Forelimb muscle (tissue), 1 donor: ENCODE results near the gene C22orf39. TPM values are rescaled to one million over a fixed set of nuclear protein-coding genes. Genes with fewer than 3 reads are reported as not detected.
"Not testable (repeated sequence)": the region's sequence is repeated elsewhere in the genome, so short reads cannot be mapped to it uniquely, and the experiment has no call there.

Source experiments
- DNase-seq: peaks from one replicate; pipeline ENCODE4 v3.0.0-alpha.2; 2013; ENCODE audit warnings: low read depth
- polyA plus RNA-seq: library from polyadenylated mRNA; unstranded; fragments of 120-200 nt; gene quantifications from one replicate; pipeline ENCODE4 v1.2.1, GENCODE V29; 2013; ENCODE audit not compliant: insufficient read length

C22orf39 gene
- polyA plus RNA-seq, 1 donor, result 31.4 TPM

- DNase-seq, result no peak
These were observed 6.6 kb upstream of the C22orf39 start for GRCh38 chr22:19454156-19454555.

- no peak for DNase-seq
These were observed 6.2 kb upstream of the C22orf39 start for GRCh38 chr22:19453718-19454117.

GRCh38 chr22:19451570-19451969 is 4.1 kb upstream of the C22orf39 start:
- no peak for DNase-seq

GRCh38 chr22:19450363-19451175 is 3.1 kb upstream of the C22orf39 start:
- no peak for DNase-seq

GRCh38 chr22:19449422-19449767 is 1.9 kb upstream of the C22orf39 start:
- no peak for DNase-seq

GRCh38 chr22:19448739-19449421 is 1.4 kb upstream of the C22orf39 start:
- DNase-seq, result no peak

- no peak for DNase-seq
These were observed 631 bp upstream of the C22orf39 start for GRCh38 chr22:19448076-19448607.

GRCh38 chr22:19446603-19447329 is 745 bp downstream of the C22orf39 start:
- DNase-seq, result no peak

- DNase-seq, result not testable (repeated sequence)
These were observed 2.1 kb downstream of the C22orf39 start for GRCh38 chr22:19445279-19445982.

- no peak for DNase-seq
These were observed 3.8 kb downstream of the C22orf39 start for GRCh38 chr22:19443544-19444211.

- no peak for DNase-seq
These were observed 5.3 kb downstream of the C22orf39 start for GRCh38 chr22:19442166-19442565.

GRCh38 chr22:19440411-19441195 is 6.9 kb downstream of the C22orf39 start:
- DNase-seq, result no peak

GRCh38 chr22:19438298-19438697 is 9.2 kb downstream of the C22orf39 start:
- no peak for DNase-seq

GRCh38 chr22:19436444-19437161 is 10.9 kb downstream of the C22orf39 start:
- DNase-seq, result not testable (repeated sequence)

- DNase-seq, result no peak
These were observed 12.5 kb downstream of the C22orf39 start for GRCh38 chr22:19434829-19435580.

- DNase-seq, result no peak
These were observed 13.1 kb downstream of the C22orf39 start for GRCh38 chr22:19434401-19434800.

GRCh38 chr22:19432133-19432851 is 15.2 kb downstream of the C22orf39 start, which contains the start of gene MRPL40:
TSS of gene MRPL40 (plus strand) at chr22:19432545. CDS start at chr22:19432555, 10 bp downstream.
- DNase-seq, result peak; percentile 73

GRCh38 chr22:19431649-19432132 is 15.8 kb downstream of the C22orf39 start, which contains the start of gene HIRA:
TSS of gene HIRA (minus strand) at chr22:19431733. CDS start at chr22:19431476, 257 bp downstream.
- DNase-seq, result no peak
